H9 (cell line): ENCODE results near the gene CPNE8. TPM values are rescaled to one million over a fixed set of nuclear protein-coding genes. Genes with fewer than 3 reads are reported as not detected.

Experiments
- DNase-seq: peaks from one replicate; pipeline ENCODE4 v3.0.0-alpha.2; 2017
- H2AFZ ChIP-seq: one replicate; pipeline ENCODE4 v1.6.1; 2013; ENCODE audit warnings: mild to moderate bottlenecking, low read length, control low read depth, moderate library complexity
- H2AK5ac ChIP-seq: 2 replicates; pipeline ENCODE4 v1.6.1; 2013; ENCODE audit warnings: low read length, control low read depth, mixed read lengths; ENCODE audit not compliant: insufficient read length
- H2BK120ac ChIP-seq: one replicate; pipeline ENCODE4 v1.6.1; 2013; ENCODE audit warnings: low read depth, mild to moderate bottlenecking, low read length, control low read depth, inconsistent platforms; ENCODE audit not compliant: poor library complexity, severe bottlenecking
- H2BK12ac ChIP-seq: 2 replicates; pipeline ENCODE4 v1.6.1; 2013; ENCODE audit warnings: low read length, control low read depth, mixed read lengths, low read depth; ENCODE audit not compliant: insufficient read length
- H2BK15ac ChIP-seq: 2 replicates; pipeline ENCODE4 v1.6.1; 2013; ENCODE audit warnings: low read depth, low read length, control low read depth
- H2BK20ac ChIP-seq: one replicate; pipeline ENCODE4 v1.6.1; 2013; ENCODE audit warnings: low read depth, mild to moderate bottlenecking, low read length, control low read depth, inconsistent platforms; ENCODE audit not compliant: poor library complexity, severe bottlenecking
- H2BK5ac ChIP-seq: 2 replicates; pipeline ENCODE4 v1.6.1; 2013; ENCODE audit warnings: low read length, control low read depth, mixed read lengths; ENCODE audit not compliant: insufficient read length
- H3K14ac ChIP-seq: 2 replicates; pipeline ENCODE4 v1.6.1; 2013; ENCODE audit warnings: low read length, control low read depth; ENCODE audit not compliant: insufficient read depth
- H3K18ac ChIP-seq: 2 replicates; pipeline ENCODE4 v1.6.1; 2013; ENCODE audit warnings: low read depth, mild to moderate bottlenecking, mixed read lengths, low read length, control low read depth; ENCODE audit not compliant: insufficient read length
- H3K23ac ChIP-seq: 2 replicates; pipeline ENCODE4 v1.6.1; 2013; ENCODE audit warnings: low read length, control low read depth, mixed read lengths, low read depth; ENCODE audit not compliant: insufficient read length
- H3K23me2 ChIP-seq: 2 replicates; pipeline ENCODE4 v1.6.1; 2013; ENCODE audit warnings: low read depth, mild to moderate bottlenecking, mixed read lengths, low read length, control low read depth; ENCODE audit not compliant: insufficient read length, poor library complexity, severe bottlenecking
- H3K27ac ChIP-seq: 2 replicates; pipeline ENCODE4 v1.5.1; 2013; ENCODE audit warnings: low read length, control low read depth, mixed read lengths, low read depth; ENCODE audit not compliant: insufficient read length
- H3K27me3 ChIP-seq: 2 replicates; pipeline ENCODE4 v1.6.1; 2013; ENCODE audit warnings: low read length, control low read depth, inconsistent platforms; ENCODE audit not compliant: insufficient read depth
- H3K4ac ChIP-seq: 2 replicates; pipeline ENCODE4 v1.6.1; 2013; ENCODE audit warnings: low read depth, mild to moderate bottlenecking, control low read depth, inconsistent platforms, low read length, moderate library complexity
- H3K4me1 ChIP-seq: 2 replicates; pipeline ENCODE4 v1.6.1; 2013; ENCODE audit warnings: low read length, control low read depth, inconsistent platforms; ENCODE audit not compliant: insufficient read depth
- H3K4me2 ChIP-seq: 2 replicates; pipeline ENCODE4 v1.6.1; 2013; ENCODE audit warnings: low read length, control low read depth, mixed read lengths; ENCODE audit not compliant: insufficient read length, insufficient read depth
- H3K56ac ChIP-seq: 2 replicates; pipeline ENCODE4 v1.6.1; 2013; ENCODE audit warnings: low read depth, mild to moderate bottlenecking, mixed read lengths, low read length, control low read depth; ENCODE audit not compliant: insufficient read length
- H3K79me1 ChIP-seq: 2 replicates; pipeline ENCODE4 v1.6.1; 2013; ENCODE audit warnings: low read depth, mild to moderate bottlenecking, moderate library complexity, low read length, control low read depth, inconsistent platforms; ENCODE audit not compliant: insufficient read depth, poor library complexity, severe bottlenecking
- H3K79me2 ChIP-seq: 2 replicates; pipeline ENCODE4 v1.6.1; 2013; ENCODE audit warnings: low read length, control low read depth, inconsistent platforms; ENCODE audit not compliant: insufficient read depth
- H3K9ac ChIP-seq: 2 replicates; pipeline ENCODE4 v1.6.1; 2013; ENCODE audit warnings: low read length, control low read depth, mixed read lengths; ENCODE audit not compliant: insufficient read length; ENCODE audit errors: extremely low read depth
- H3K9me3 ChIP-seq: one replicate; pipeline ENCODE4 v1.6.1; 2013; ENCODE audit warnings: low read depth, low read length, inconsistent platforms; ENCODE audit not compliant: control insufficient read depth
- H3T11ph ChIP-seq: one replicate; pipeline ENCODE4 v1.6.1; 2013; ENCODE audit warnings: mild to moderate bottlenecking, low read length, control low read depth, inconsistent platforms
- H4K20me1 ChIP-seq: one replicate; pipeline ENCODE4 v1.6.1; 2013; ENCODE audit not compliant: control insufficient read depth, insufficient read length, insufficient read depth
- H4K5ac ChIP-seq: 2 replicates; pipeline ENCODE4 v1.6.1; 2013; ENCODE audit warnings: low read depth, mild to moderate bottlenecking, mixed read lengths, low read length, control low read depth; ENCODE audit not compliant: insufficient read length
- H4K8ac ChIP-seq: replicated peaks from 2 replicates; pipeline ENCODE4 v1.6.1; 2013; ENCODE audit warnings: low read length, control low read depth, mixed read lengths, low read depth; ENCODE audit not compliant: insufficient read length
- H4K91ac ChIP-seq: 2 replicates; pipeline ENCODE4 v1.6.1; 2013; ENCODE audit warnings: low read depth, mild to moderate bottlenecking, moderate library complexity, mixed read lengths, low read length, control low read depth; ENCODE audit not compliant: insufficient read length
- H3K27ac Mint-ChIP-seq, 3 experiments: 2 replicates in 2 of 3; 3 replicates in 1 of 3; pipeline ENCODE4 v1.8.0; 2020 to 2021; ENCODE audit warnings: mixed read lengths in 3 of 3, mild to moderate bottlenecking in 1 of 3, moderate library complexity in 1 of 3
- H3K27me3 Mint-ChIP-seq: 2 replicates; pipeline ENCODE4 v1.8.0; 2021; ENCODE audit warnings: low read depth, mild to moderate bottlenecking, moderate library complexity, mixed read lengths
- H3K36me3 Mint-ChIP-seq, 3 experiments: 2 replicates in 2 of 3; 3 replicates in 1 of 3; pipeline ENCODE4 v1.8.0; 2020 to 2021; ENCODE audit warnings: low read depth in 3 of 3, mixed read lengths in 3 of 3; ENCODE audit not compliant: insufficient read depth in 1 of 3
- H3K4me1 Mint-ChIP-seq, 2 experiments: 2 replicates each; pipeline ENCODE4 v1.8.0; 2020; ENCODE audit warnings: mixed read lengths in 2 of 2
- H3K4me3 Mint-ChIP-seq, 2 experiments: 2 replicates in 1 of 2; 3 replicates in 1 of 2; pipeline ENCODE4 v1.8.0; 2020 to 2021; ENCODE audit warnings: mild to moderate bottlenecking in 2 of 2, mixed read lengths in 2 of 2, moderate library complexity in 1 of 2
- H3K9me3 Mint-ChIP-seq, 2 experiments: 2 replicates in 1 of 2; 3 replicates in 1 of 2; pipeline ENCODE4 v1.8.0; 2020; ENCODE audit warnings: mild to moderate bottlenecking in 2 of 2, mixed read lengths in 2 of 2, moderate library complexity in 1 of 2
- total RNA-seq: library from RNA; stranded (reverse); gene quantifications from 2 replicates; pipeline ENCODE4 v1.2.1, GENCODE V29; 2021
- TF ChIP-seq, protein P1 (sequence below): fragments of 200-600 bp; sonication (generic); conservative IDR thresholded peaks from 3 replicates; pipeline ENCODE4 v1.8.0; 2021; ENCODE audit warnings: antibody characterized with exemption, mild to moderate bottlenecking

CPNE8 gene
- total RNA-seq, 1 experiment from 2014 or later = 1.9 TPM

DNA sequence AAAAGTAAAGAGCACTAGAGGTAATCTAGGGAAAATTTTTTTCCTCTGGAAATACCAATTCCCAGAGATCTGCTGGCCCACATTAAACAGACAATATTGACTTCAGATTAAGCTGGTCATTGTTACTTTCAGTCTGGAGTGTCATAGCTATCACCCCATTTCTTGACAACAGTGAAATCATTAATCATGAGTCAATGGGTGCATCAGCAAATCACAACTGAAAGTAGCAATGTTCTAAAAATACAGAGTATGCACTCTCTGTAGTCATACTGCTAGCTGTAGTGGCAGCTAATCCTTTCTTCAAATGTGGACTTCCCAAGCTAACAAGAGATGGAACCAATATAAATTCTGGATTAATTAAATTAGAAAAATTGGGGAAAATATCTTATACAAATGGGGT lies 129.9 kb downstream of the CPNE8 start:
- Histone ChIP-seq H3K9me3 (no peaks in the 10 kb centered on the region), H3K9ac (no peak overlapping the region), H3K79me2 (no peaks in the 10 kb centered on the region), H2BK12ac (no peak overlapping the region), H2AK5ac (no peak overlapping the region), H2BK15ac (no peak overlapping the region), H2BK20ac (no peak overlapping the region), H3K56ac (no peak overlapping the region), H3K23me2 (no peaks in the 10 kb centered on the region), H3T11ph (no peak overlapping the region), H3K4me2 (no peak overlapping the region), H3K4me1 (no peaks in the 10 kb centered on the region), H4K20me1 (no peaks in the 10 kb centered on the region), H2BK120ac (no peak overlapping the region), H2BK5ac (no peak overlapping the region), H3K18ac (no peak overlapping the region), H3K14ac (no peak overlapping the region), H4K5ac (no peak overlapping the region), H2AFZ (no peak overlapping the region), H3K4ac (no peak overlapping the region), H3K27ac (no peak overlapping the region), H3K23ac (no peak overlapping the region), H3K27me3 (no peaks in the 10 kb centered on the region), H4K91ac (no peak overlapping the region), H3K79me1 (no peaks in the 10 kb centered on the region), H4K8ac (no peak overlapping the region)
- Mint-ChIP-seq H3K4me3 (no peak overlapping the region), H3K36me3 (peaks cover 6 to 16% (median 6%) of the 10 kb centered on the region in 3 experiments; a peak in 6 of 7 replicates), H3K27me3 (no peaks in the 10 kb centered on the region), H3K4me1 (no peaks in the 10 kb centered on the region), H3K27ac (no peak overlapping the region), H3K9me3 (peaks cover 7 to 10% of the 10 kb centered on the region in 2 experiments; a peak in 4 of 5 replicates)
- DNase-seq = no peak
- TF ChIP-seq, protein P1, sequence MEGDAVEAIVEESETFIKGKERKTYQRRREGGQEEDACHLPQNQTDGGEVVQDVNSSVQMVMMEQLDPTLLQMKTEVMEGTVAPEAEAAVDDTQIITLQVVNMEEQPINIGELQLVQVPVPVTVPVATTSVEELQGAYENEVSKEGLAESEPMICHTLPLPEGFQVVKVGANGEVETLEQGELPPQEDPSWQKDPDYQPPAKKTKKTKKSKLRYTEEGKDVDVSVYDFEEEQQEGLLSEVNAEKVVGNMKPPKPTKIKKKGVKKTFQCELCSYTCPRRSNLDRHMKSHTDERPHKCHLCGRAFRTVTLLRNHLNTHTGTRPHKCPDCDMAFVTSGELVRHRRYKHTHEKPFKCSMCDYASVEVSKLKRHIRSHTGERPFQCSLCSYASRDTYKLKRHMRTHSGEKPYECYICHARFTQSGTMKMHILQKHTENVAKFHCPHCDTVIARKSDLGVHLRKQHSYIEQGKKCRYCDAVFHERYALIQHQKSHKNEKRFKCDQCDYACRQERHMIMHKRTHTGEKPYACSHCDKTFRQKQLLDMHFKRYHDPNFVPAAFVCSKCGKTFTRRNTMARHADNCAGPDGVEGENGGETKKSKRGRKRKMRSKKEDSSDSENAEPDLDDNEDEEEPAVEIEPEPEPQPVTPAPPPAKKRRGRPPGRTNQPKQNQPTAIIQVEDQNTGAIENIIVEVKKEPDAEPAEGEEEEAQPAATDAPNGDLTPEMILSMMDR = no peak
